ENCODE data around the gene SH2D4B. TPM values are rescaled to one million over a fixed set of nuclear protein-coding genes. Genes with fewer than 3 reads are reported as not detected.

Gene SH2D4B
- total and polyA plus RNA-seq, 2 of the 13 experiments (the other 11 are each of a cell fraction or from before 2014, with no cell fraction given), result not detected

DNA sequence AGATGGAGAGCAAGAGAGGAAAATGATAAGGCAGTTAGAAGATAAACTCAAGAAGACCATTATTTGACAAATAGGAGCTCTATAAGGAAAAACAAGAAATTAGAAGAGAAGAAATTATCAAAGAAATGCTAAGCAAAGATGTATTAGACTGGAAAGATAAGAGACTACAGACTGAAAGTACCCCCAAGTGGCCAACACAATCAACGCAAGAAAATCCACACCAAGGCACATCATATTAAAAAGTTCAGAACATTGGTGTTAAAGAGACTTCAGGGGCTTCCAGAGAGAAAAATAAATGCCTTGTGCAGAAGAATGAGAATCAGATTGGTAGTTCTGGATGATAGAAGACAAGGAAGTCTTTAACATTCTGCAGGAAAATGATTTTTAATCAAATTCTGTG is 46.0 kb downstream of the SH2D4B start:
- H2AFZ ChIP-seq (ENCODE audit: low read length), result no peak overlapping the region
- CTCF ChIA-PET (ENCODE audit: low intra/inter-chr PET ratio, low total read pairs), result no interaction called here
- POLR2A ChIA-PET, result no interaction called here
- intact Hi-C loops (cut with micrococcal nuclease; ENCODE audit: unreplicated experiment) (no loop called here), in situ Hi-C loops (cut with HindIII; ENCODE audit: extremely low pct_ligation_motif_present, low pct_unique_long_range_greater_than_20kb) (no loop called here)
- ATAC-seq, result no peak
- no peak for FAIRE-seq
- TF ChIP-seq HNRNPH1 (optimal IDR thresholded peaks at IDR 0.05; ENCODE audit: low read depth, low read length), result no peak
- TF ChIP-seq TSC22D2 (CRISPR knock-in tag; IDR thresholded peaks at IDR 0.05; ENCODE audit: borderline replicate concordance), result no peak
- no peak for TF ChIP-seq ZNF775 (CRISPR knock-in tag; IDR thresholded peaks at IDR 0.05; ENCODE audit: borderline replicate concordance)
- peak; percentile 21 for TF ChIP-seq STAG1 (CRISPR knock-in tag; IDR thresholded peaks at IDR 0.05)
- TF ChIP-seq HMG20B (CRISPR knock-in tag; conservative IDR thresholded peaks at IDR 0.05), result no peak
- H3K36me3 ChIP-seq (replicated peaks in 1 of 2; ENCODE audit: control insufficient read depth in 1 of 2, insufficient read depth in 2 of 2, low read length in 2 of 2), result no peaks in the 10 kb centered on the region
- H3K4me3 ChIP-seq (replicated peaks in 1 of 3; ENCODE audit: insufficient read depth in 1 of 3, low read depth in 2 of 3, low read length in 3 of 3), result no peak overlapping the region
- no peaks in the 10 kb centered on the region for H4K20me1 ChIP-seq (ENCODE audit: insufficient read depth, low read length)
- no peak overlapping the region for H3K27ac ChIP-seq (ENCODE audit: extremely low read length, insufficient read depth, low read length)
- BruUV-seq (replicated peaks), result no TSS peak
- DNase-seq (ENCODE audit: low spot score), result no peak
- peaks cover 0 to 27% of the 10 kb centered on the region in 2 experiments; a peak in 4 of 5 replicates for H3K27me3 ChIP-seq (ENCODE audit: control insufficient read depth in 1 of 2, insufficient read depth in 2 of 2, low read length in 2 of 2)
- H3K9me3 ChIP-seq (ENCODE audit: low read length), result no peaks in the 10 kb centered on the region
- WGBS (ENCODE audit: low lambda C conversion rate), result 41% methylated on average over 1 of the region's 1 CpG
- H3K4me2 ChIP-seq (ENCODE audit: low read depth, low read length), result no peak overlapping the region
- H3K4me1 ChIP-seq (ENCODE audit: insufficient read depth, low read length), result no peaks in the 10 kb centered on the region
- no peak overlapping the region for H3K9ac ChIP-seq (ENCODE audit: insufficient read depth, low read depth, low read length)
- H3K79me2 ChIP-seq (ENCODE audit: insufficient read depth, low read length), result no peaks in the 10 kb centered on the region

DNA sequence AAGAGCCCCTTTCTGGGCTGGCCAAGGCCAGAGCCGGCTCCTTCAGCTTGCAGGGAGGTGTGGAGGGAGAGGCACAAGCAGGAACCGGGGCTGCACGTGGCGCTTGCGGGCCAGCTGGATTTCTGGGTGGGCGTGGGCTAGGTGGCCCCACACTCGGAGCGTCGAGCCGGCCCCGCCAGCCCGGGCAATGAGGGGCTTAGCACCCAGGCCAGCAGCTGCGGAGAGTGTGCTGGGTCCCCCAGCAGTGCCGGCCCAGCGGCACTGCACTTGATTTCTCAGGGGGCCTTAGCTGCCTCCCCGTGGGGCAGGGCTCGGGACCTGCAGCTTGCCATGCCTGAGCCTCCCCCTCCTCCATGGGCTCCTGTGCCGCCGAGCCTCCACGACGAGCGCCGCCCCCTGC is 48.1 kb downstream of the SH2D4B start:
- Histone ChIP-seq H3K4me1 (ENCODE audit: insufficient read depth, low read length) (no peaks in the 10 kb centered on the region), H3K79me2 (ENCODE audit: insufficient read depth, low read length) (no peaks in the 10 kb centered on the region), H3K9ac (ENCODE audit: insufficient read depth, low read depth, low read length) (no peak overlapping the region), H3K27ac (ENCODE audit: extremely low read length, insufficient read depth, low read length) (no peak overlapping the region), H3K4me2 (ENCODE audit: low read depth, low read length) (no peak overlapping the region), H3K9me3 (ENCODE audit: low read length) (no peaks in the 10 kb centered on the region), H3K27me3 (ENCODE audit: control insufficient read depth in 1 of 2, insufficient read depth in 2 of 2, low read length in 2 of 2) (peaks cover 0 to 16% of the 10 kb centered on the region in 2 experiments; a peak in 4 of 5 replicates), H4K20me1 (ENCODE audit: insufficient read depth, low read length) (no peaks in the 10 kb centered on the region), H2AFZ (ENCODE audit: low read length) (no peak overlapping the region), H3K4me3 (replicated peaks in 1 of 3; ENCODE audit: insufficient read depth in 1 of 3, low read depth in 2 of 3, low read length in 3 of 3) (no peak overlapping the region), H3K36me3 (replicated peaks in 1 of 2; ENCODE audit: control insufficient read depth in 1 of 2, insufficient read depth in 2 of 2, low read length in 2 of 2) (no peaks in the 10 kb centered on the region)
- intact Hi-C loops (cut with micrococcal nuclease; ENCODE audit: unreplicated experiment), result no loop called here
- ChIA-PET POLR2A (no interaction called here), CTCF (ENCODE audit: low intra/inter-chr PET ratio, low total read pairs) (no interaction called here)
- in situ Hi-C loops (cut with HindIII; ENCODE audit: extremely low pct_ligation_motif_present, low pct_unique_long_range_greater_than_20kb), result no loop called here
- ATAC-seq (no peak), FAIRE-seq (no peak), DNase-seq (ENCODE audit: low spot score) (no peak)
- TF ChIP-seq ERF (CRISPR knock-in tag; IDR thresholded peaks at IDR 0.05) (no peak), ZNF619 (CRISPR knock-in tag; IDR thresholded peaks at IDR 0.05) (no peak), KDM6A (CRISPR knock-in tag; IDR thresholded peaks at IDR 0.05; ENCODE audit: low read depth) (no peak), ZSCAN12 (CRISPR knock-in tag; IDR thresholded peaks at IDR 0.05) (no peak), NCOR1 (IDR thresholded peaks at IDR 0.05; ENCODE audit: borderline replicate concordance, low read length) (no peak), ZNF567 (CRISPR knock-in tag; IDR thresholded peaks at IDR 0.05; ENCODE audit: borderline replicate concordance) (no peak), ZNF629 (CRISPR knock-in tag; conservative IDR thresholded peaks at IDR 0.05) (no peak), ZNF431 (CRISPR knock-in tag; IDR thresholded peaks at IDR 0.05; ENCODE audit: borderline replicate concordance, low read depth) (no peak), KDM4B (CRISPR knock-in tag; IDR thresholded peaks at IDR 0.05) (no peak), HNRNPUL1 (IDR thresholded peaks at IDR 0.05; ENCODE audit: low read depth, low read length) (no peak)
- TF ChIP-seq, protein P1, sequence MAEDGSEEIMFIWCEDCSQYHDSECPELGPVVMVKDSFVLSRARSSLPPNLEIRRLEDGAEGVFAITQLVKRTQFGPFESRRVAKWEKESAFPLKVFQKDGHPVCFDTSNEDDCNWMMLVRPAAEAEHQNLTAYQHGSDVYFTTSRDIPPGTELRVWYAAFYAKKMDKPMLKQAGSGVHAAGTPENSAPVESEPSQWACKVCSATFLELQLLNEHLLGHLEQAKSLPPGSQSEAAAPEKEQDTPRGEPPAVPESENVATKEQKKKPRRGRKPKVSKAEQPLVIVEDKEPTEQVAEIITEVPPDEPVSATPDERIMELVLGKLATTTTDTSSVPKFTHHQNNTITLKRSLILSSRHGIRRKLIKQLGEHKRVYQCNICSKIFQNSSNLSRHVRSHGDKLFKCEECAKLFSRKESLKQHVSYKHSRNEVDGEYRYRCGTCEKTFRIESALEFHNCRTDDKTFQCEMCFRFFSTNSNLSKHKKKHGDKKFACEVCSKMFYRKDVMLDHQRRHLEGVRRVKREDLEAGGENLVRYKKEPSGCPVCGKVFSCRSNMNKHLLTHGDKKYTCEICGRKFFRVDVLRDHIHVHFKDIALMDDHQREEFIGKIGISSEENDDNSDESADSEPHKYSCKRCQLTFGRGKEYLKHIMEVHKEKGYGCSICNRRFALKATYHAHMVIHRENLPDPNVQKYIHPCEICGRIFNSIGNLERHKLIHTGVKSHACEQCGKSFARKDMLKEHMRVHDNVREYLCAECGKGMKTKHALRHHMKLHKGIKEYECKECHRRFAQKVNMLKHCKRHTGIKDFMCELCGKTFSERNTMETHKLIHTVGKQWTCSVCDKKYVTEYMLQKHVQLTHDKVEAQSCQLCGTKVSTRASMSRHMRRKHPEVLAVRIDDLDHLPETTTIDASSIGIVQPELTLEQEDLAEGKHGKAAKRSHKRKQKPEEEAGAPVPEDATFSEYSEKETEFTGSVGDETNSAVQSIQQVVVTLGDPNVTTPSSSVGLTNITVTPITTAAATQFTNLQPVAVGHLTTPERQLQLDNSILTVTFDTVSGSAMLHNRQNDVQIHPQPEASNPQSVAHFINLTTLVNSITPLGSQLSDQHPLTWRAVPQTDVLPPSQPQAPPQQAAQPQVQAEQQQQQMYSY (CRISPR knock-in tag; IDR thresholded peaks at IDR 0.05), result no peak
- WGBS (ENCODE audit: low lambda C conversion rate), result 85% methylated on average over 8 of the region's 23 CpGs
- BruUV-seq (replicated peaks), result no TSS peak

Data from HepG2 (cell line).